NCI-H187 treated with DMSO at 0.1 percent for 48 hours (cell line): Measurements from ENCODE around the gene EEF1AKMT3.

Source experiments
- DNase-seq: peaks from one replicate; lab custom pipeline; 2025; lab: John Stamatoyannopoulos, UW

The EEF1AKMT3 gene

DNA sequence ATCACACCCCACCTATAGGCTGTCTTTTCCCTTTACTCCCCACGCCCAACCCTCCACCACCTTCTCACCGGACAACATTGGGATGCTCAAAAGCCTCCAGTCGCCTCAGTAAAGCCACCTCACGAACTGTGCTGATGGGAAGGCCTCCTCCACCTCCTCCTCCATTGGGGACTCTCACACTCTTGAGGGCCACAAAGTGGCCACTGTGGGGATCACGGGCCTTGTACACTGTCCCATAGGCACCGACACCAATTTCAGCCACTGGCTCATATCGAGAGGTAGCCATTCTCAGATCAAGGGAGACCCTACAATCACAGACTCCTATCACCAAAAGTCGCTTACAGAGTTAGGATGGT, 21.0 kb upstream of the EEF1AKMT3 start:
- DNase-seq, result no peak

- DNase-seq, result peak; percentile 99
Measured at GRCh38 chr12:57751788-57752667, 20.4 kb upstream of the EEF1AKMT3 start, which contains the start of gene CDK4. CDK4 (minus strand) TSS chr12:57752310; CDS start chr12:57751717, 593 bp downstream.

- no peak for DNase-seq
Measured at GRCh38 chr12:57752668-57753000, 19.8 kb upstream of the EEF1AKMT3 start.

- no peak for DNase-seq
Measured at GRCh38 chr12:57753756-57754337, 18.6 kb upstream of the EEF1AKMT3 start.

- peak; percentile 95 for DNase-seq
Measured at GRCh38 chr12:57754411-57755193, 17.8 kb upstream of the EEF1AKMT3 start, which contains the start of gene MARCHF9. MARCHF9 (plus strand) TSS chr12:57755103; CDS start chr12:57755529, 426 bp downstream.

- no peak for DNase-seq
Measured at GRCh38 chr12:57755194-57755453, 17.3 kb upstream of the EEF1AKMT3 start.

DNA sequence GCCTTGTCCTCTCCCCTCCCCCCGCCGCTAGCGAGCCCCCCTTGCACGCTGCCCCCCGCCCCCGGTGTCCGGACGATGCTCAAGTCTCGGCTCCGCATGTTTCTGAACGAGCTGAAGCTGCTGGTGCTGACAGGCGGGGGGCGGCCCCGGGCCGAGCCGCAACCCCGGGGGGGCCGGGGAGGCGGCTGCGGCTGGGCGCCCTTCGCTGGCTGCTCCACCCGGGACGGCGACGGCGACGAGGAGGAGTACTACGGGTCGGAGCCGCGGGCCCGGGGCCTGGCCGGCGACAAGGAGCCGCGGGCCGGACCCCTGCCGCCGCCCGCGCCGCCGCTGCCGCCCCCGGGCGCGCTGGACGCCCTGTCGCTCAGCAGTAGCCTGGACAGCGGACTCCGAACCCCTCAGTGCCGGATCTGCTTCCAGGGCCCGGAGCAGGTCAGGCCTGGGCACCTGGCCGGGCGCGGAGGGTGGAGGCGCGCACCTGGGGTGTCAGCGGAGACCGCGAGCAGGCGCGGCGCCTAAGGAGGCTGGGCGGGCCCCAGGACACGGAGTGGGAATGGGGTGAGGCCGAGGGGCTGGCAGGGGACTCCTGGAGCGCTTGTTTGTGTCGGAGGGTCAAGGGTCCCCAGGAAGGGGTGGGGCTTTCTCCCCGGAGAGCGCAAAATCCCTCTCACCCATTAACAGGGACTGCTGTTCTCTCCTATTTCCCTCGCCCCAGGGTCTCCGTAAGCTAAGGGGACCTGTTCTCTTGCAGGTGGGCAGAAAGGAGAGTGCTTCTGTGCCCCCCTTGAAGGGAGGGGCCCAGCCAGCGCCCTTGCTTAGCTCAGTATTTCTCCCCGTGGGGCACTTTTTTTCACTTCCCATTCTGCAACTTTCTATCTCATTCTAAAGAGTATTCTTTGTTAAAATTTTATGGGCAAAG, 16.7 kb upstream of the EEF1AKMT3 start:
- DNase-seq, result no peak

GRCh38 chr12:57756406-57757341, 15.7 kb upstream of the EEF1AKMT3 start:
- no peak for DNase-seq

- no peak for DNase-seq
Measured at GRCh38 chr12:57757771-57758170, 14.6 kb upstream of the EEF1AKMT3 start.

- DNase-seq, result no peak
Measured at GRCh38 chr12:57758552-57759359, 13.7 kb upstream of the EEF1AKMT3 start.

- DNase-seq, result no peak
Measured at GRCh38 chr12:57759360-57759980, 12.9 kb upstream of the EEF1AKMT3 start.

DNA sequence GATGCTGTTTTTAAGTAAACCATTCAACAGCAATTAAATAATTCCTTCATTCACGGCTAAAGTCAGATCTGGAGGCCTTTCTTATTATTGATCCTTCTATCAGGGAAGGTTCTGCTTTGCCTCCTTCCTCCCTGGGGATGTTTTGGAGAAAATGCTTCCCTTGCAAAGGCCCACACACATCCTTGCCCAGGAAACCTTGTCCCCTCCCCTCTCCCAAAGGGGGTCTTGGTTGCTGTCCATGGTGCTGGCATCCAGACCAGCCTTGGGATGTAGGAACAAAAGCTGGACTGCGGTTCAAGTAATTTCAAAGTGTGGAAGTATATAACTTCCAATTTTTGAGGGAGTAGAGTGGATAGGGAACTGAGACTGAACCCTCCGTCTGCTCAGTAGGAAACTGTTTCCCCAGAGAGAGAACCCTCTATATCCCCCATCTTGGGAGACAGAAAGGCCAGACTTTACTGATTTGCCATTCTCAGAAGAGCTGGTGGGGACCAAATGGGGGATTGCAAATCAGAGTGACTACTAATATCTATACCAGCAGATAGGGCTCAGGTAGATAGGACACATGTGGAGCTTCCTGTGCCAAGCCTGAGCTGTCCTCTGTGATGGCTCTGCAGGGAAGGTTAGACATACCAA, 11.9 kb upstream of the EEF1AKMT3 start:
- DNase-seq, result no peak

DNA sequence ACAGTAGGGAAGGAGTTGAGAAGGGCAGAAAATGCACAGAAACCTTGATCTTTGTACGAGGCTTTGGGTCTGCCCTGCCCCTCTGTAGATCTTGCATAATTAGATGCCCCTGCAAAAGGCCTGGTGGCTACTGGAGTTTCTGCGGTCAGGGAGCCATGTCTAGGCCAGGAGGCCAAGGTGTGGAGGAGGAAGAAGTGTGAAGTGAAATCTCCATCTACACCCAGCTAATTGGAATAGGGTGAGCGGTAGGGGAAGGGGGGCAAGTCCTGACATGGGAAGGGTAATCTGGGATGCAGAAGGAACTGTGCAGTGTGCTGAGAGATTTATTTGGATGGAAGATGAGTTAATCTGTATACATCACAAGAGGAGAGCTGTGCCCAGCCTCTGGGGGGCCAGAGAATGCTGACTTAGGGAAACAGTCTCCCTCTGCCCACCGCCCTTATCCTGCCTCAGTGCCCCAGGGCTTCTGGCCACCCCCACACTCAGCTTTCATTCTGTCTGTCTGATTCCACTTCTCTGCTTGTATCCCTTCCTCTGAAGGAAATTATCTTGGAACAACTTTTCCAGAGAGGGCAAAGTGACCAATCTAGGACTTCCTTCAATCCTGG, 10.9 kb upstream of the EEF1AKMT3 start:
- DNase-seq, result no peak

- no peak for DNase-seq
Measured at GRCh38 chr12:57762463-57762862, 10.0 kb upstream of the EEF1AKMT3 start.

GRCh38 chr12:57763881-57764661, 8.3 kb upstream of the EEF1AKMT3 start:
- no peak for DNase-seq

DNA sequence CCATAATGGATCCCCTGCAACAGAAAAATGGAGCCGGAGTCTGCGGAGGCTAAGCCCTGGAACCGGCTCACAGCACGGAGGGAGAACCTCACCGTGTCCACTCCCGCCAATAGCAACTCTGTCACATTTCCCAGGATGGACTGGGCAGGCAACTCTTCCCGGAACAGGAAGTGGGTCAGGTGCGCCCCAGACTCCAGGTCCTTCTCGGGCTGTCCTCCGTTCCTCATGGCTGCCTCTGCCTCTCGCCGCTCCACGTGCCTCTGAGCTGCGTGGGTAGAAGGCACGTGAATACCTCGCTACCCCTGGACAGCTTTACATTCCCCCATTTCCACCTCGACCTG, 7.8 kb upstream of the EEF1AKMT3 start:
- DNase-seq, result no peak

- DNase-seq, result no peak
Measured at GRCh38 chr12:57765003-57765697, 7.3 kb upstream of the EEF1AKMT3 start.
